ENCODE data around the gene SSNA1. TPM values are rescaled to one million over a fixed set of nuclear protein-coding genes. Genes with fewer than 3 reads are reported as not detected.

SSNA1 gene
- total and polyA plus RNA-seq, 9 of the 15 experiments (the other 6 are each of a cell fraction or from before 2014, with no cell fraction given): 1.9 to 130 (median 57.1) TPM

- H4K20me1 ChIP-seq (replicated peaks; ENCODE audit: control insufficient read depth, insufficient read depth, low read length): peaks cover 8% of the 10 kb centered on the region
- intact Hi-C loops (cut with micrococcal nuclease) (no loop called here), in situ Hi-C loops (cut with MboI) (loop anchor here (5.0 kb wide), 1 partner anchor 38 kb away; the partner anchor contains the start of genes CYSRT1 and RNF224)
- no peak for DNase-seq (ENCODE audit: extremely low read depth in 1 of 4, low spot score in 3 of 4)
- no peaks in the 10 kb centered on the region for H3K27me3 ChIP-seq (ENCODE audit: control insufficient read depth in 2 of 2, insufficient read depth in 2 of 2, low read length in 2 of 2)
- H3K36me3 ChIP-seq (ENCODE audit: control insufficient read depth, insufficient read depth, low read length): peaks cover 57% of the 10 kb centered on the region; the same call in 2 of the 3 replicates
- no peaks in the 10 kb centered on the region for H3K9me3 ChIP-seq (replicated peaks; ENCODE audit: control insufficient read depth, insufficient read depth, low read depth, low read length)
- CTCF ChIA-PET (ENCODE audit: low intra/inter-chr PET ratio): interaction anchor here (0.6 to 2.5 kb wide), 4 partner anchors 38 to 62 kb away, joined by 3 to 19 read pairs (median 8); partner anchors contain the start of gene RNF224
- ATAC-seq: peak; percentile 1; the same call in 2 of the 3 replicates
- POLR2A ChIA-PET: interaction anchor here (0.6 to 6.7 kb wide), 19 partner anchors 9 to 404 kb away, joined by 3 to 56 read pairs (median 4); partner anchors contain the start of genes NDOR1, NRARP, RNF224 and TMEM203
- peaks cover 20 to 97% of the 10 kb centered on the region in 2 experiments for H3K4me1 ChIP-seq (replicated peaks in 1 of 2; ENCODE audit: control insufficient read depth in 2 of 2, insufficient read depth in 2 of 2, low read length in 2 of 2)
- peak overlapping the region; percentile 98 for H3K4me3 ChIP-seq
- H2AFZ ChIP-seq (ENCODE audit: low read depth, low read length): peak overlapping the region; percentile 91; the same call in 1 of the 2 replicates
- H3K9ac ChIP-seq (ENCODE audit: insufficient read depth in 1 of 2, low read depth in 2 of 2, low read length in 2 of 2): peak overlapping the region; percentile 93 to 96
- peaks cover 43% of the 10 kb centered on the region for H3K79me2 ChIP-seq (ENCODE audit: control insufficient read depth, insufficient read depth, low read length)
- no TSS peak for BruUV-seq (replicated peaks)
- H3K4me2 ChIP-seq (ENCODE audit: insufficient read depth, low read length): peak overlapping the region; percentile 98
- FAIRE-seq: peak; percentile 29
- no peaks in the 10 kb centered on the region for H3K9me1 ChIP-seq (ENCODE audit: control insufficient read depth, insufficient read depth, low read length)
- WGBS (ENCODE audit: insufficient coverage, low coverage, missing lambda C conversion rate): 30% methylated on average over 23 of the region's 23 CpGs
- peak overlapping the region; percentile 94 for H3K27ac ChIP-seq (ENCODE audit: extremely low read depth, low read depth, low read length)
- TF ChIP-seq ZNF124 (CRISPR knock-in tag; IDR thresholded peaks at IDR 0.05): 0 out of 2 replicates have a peak, but pooled peaks have one; percentile 18
- no peak for TF ChIP-seq MYBL2 (IDR thresholded peaks at IDR 0.05; ENCODE audit: low read depth)
- no peak for TF ChIP-seq MYBL2 (CRISPR knock-in tag; IDR thresholded peaks at IDR 0.05; ENCODE audit: borderline replicate concordance)
- TF ChIP-seq ZSCAN29 (IDR thresholded peaks at IDR 0.05): no peak
- 0 out of 2 replicates have a peak, but pooled peaks have one; percentile 13 for TF ChIP-seq RBFOX2 (IDR thresholded peaks at IDR 0.05; ENCODE audit: low read depth, low read length)
- peak; percentile 79 for TF ChIP-seq SAP30 (IDR thresholded peaks at IDR 0.05; ENCODE audit: borderline replicate concordance, insufficient read depth, low read depth, low read length, poor library complexity, severe bottlenecking)
- TF ChIP-seq STAT6 (CRISPR knock-in tag; IDR thresholded peaks at IDR 0.05): 0 out of 2 replicates have a peak, but pooled peaks have one; percentile 47
- no peak for TF ChIP-seq ZBTB7A (IDR thresholded peaks at IDR 0.05; ENCODE audit: borderline replicate concordance, control insufficient read depth, low read depth, low read length)
- TF ChIP-seq SRSF3 (IDR thresholded peaks at IDR 0.05; ENCODE audit: insufficient read depth, low read length): no peak
- no peak for TF ChIP-seq JUNB (CRISPR knock-in tag; conservative IDR thresholded peaks at IDR 0.05)
- TF ChIP-seq E2F3 (CRISPR knock-in tag; IDR thresholded peaks at IDR 0.05): 0 out of 2 replicates have a peak, but pooled peaks have one; percentile 13
- TF ChIP-seq XRCC5 (IDR thresholded peaks at IDR 0.05; ENCODE audit: low read depth, low read length): 0 out of 2 replicates have a peak, but pooled peaks have one; percentile 11
These were observed 1.1 kb downstream of the SSNA1 start for GRCh38 chr9:137189297-137190295.
